ENCODE results near the gene RYR2.
"Not testable (repeated sequence)": the region's sequence is repeated elsewhere in the genome, so short reads cannot be mapped to it uniquely, and the experiment has no call there.

The RYR2 gene

GRCh38 chr1:237355022-237355421 lies 313.0 kb downstream of the RYR2 start:
- no peak for DNase-seq (ENCODE audit: low read depth)

- DNase-seq (ENCODE audit: low read depth), result no peak
These were observed 316.6 kb downstream of the RYR2 start for GRCh38 chr1:237358555-237358954.

- no peak for DNase-seq (ENCODE audit: low read depth)
These were observed 325.8 kb downstream of the RYR2 start for GRCh38 chr1:237367758-237368157.

GRCh38 chr1:237371477-237371876 lies 329.5 kb downstream of the RYR2 start:
- DNase-seq (ENCODE audit: low read depth), result not testable (repeated sequence)

GRCh38 chr1:237383791-237384190 lies 341.8 kb downstream of the RYR2 start:
- DNase-seq (ENCODE audit: low read depth), result no peak

GRCh38 chr1:237384213-237384612 lies 342.2 kb downstream of the RYR2 start:
- no peak for DNase-seq (ENCODE audit: low read depth)

- no peak for DNase-seq (ENCODE audit: low read depth)
These were observed 344.6 kb downstream of the RYR2 start for GRCh38 chr1:237386362-237387143.

GRCh38 chr1:237387144-237387505 lies 345.1 kb downstream of the RYR2 start:
- DNase-seq (ENCODE audit: low read depth), result no peak

- DNase-seq (ENCODE audit: low read depth), result no peak
These were observed 348.8 kb downstream of the RYR2 start for GRCh38 chr1:237390823-237391222.

- no peak for DNase-seq (ENCODE audit: low read depth)
These were observed 351.6 kb downstream of the RYR2 start for GRCh38 chr1:237393632-237394031.

GRCh38 chr1:237394281-237394680 lies 352.3 kb downstream of the RYR2 start:
- DNase-seq (ENCODE audit: low read depth), result no peak

- no peak for DNase-seq (ENCODE audit: low read depth)
These were observed 354.4 kb downstream of the RYR2 start for GRCh38 chr1:237396426-237396825.

GRCh38 chr1:237398751-237399150 lies 356.8 kb downstream of the RYR2 start:
- no peak for DNase-seq (ENCODE audit: low read depth)

GRCh38 chr1:237405912-237406311 lies 363.9 kb downstream of the RYR2 start:
- no peak for DNase-seq (ENCODE audit: low read depth)

- DNase-seq (ENCODE audit: low read depth), result no peak
These were observed 369.6 kb downstream of the RYR2 start for GRCh38 chr1:237411621-237412020.

GRCh38 chr1:237416924-237417655 lies 375.1 kb downstream of the RYR2 start:
- DNase-seq (ENCODE audit: low read depth), result no peak

GRCh38 chr1:237428809-237429208 lies 386.8 kb downstream of the RYR2 start:
- no peak for DNase-seq (ENCODE audit: low read depth)

GRCh38 chr1:237429252-237429651 lies 387.3 kb downstream of the RYR2 start:
- DNase-seq (ENCODE audit: low read depth), result no peak

GRCh38 chr1:237431448-237431847 lies 389.5 kb downstream of the RYR2 start:
- no peak for DNase-seq (ENCODE audit: low read depth)

GRCh38 chr1:237440346-237440745 lies 398.4 kb downstream of the RYR2 start:
- no peak for DNase-seq (ENCODE audit: low read depth)

- no peak for DNase-seq (ENCODE audit: low read depth)
These were observed 402.3 kb downstream of the RYR2 start for GRCh38 chr1:237444120-237444790.

GRCh38 chr1:237448042-237448441 lies 406.1 kb downstream of the RYR2 start:
- no peak for DNase-seq (ENCODE audit: low read depth)

- no peak for DNase-seq (ENCODE audit: low read depth)
These were observed 415.6 kb downstream of the RYR2 start for GRCh38 chr1:237457573-237457972.
